Measurements from ENCODE around the gene KLHL10. TPM values are rescaled to one million over a fixed set of nuclear protein-coding genes. Genes with fewer than 3 reads are reported as not detected.
A peak's percentile ranks its signal among the peaks of the same experiment; 100 is the strongest.

Gene KLHL10
- total and polyA plus RNA-seq, 2 of the 13 experiments (the other 11 are each of a cell fraction or from before 2014, with no cell fraction given): 0.04 to 0.08 TPM

- TF ChIP-seq ZIK1 (CRISPR knock-in tag; IDR thresholded peaks at IDR 0.05; ENCODE audit: borderline replicate concordance, low read depth) (0 out of 2 replicates have a peak, but pooled peaks have one; percentile 21), ZNF18 (CRISPR knock-in tag; IDR thresholded peaks at IDR 0.05; ENCODE audit: insufficient replicate concordance) (no peak), THAP11 (CRISPR knock-in tag; IDR thresholded peaks at IDR 0.05) (peak; percentile 67), POLR2A (IDR thresholded peaks at IDR 0.05; ENCODE audit: insufficient read depth in 1 of 2, low read depth in 2 of 2, low read length in 2 of 2) (no peak; a peak in 1 of 4 replicates), HOXA7 (CRISPR knock-in tag; IDR thresholded peaks at IDR 0.05) (no peak), ZNF781 (CRISPR knock-in tag; IDR thresholded peaks at IDR 0.05; ENCODE audit: borderline replicate concordance, not compliant biosample characterization) (peak; percentile 38), CREB1 (IDR thresholded peaks at IDR 0.05) (no peak), CREB1 (CRISPR knock-in tag; IDR thresholded peaks at IDR 0.05) (no peak), MLLT10 (CRISPR knock-in tag; IDR thresholded peaks at IDR 0.05) (no peak), ZNF432 (CRISPR knock-in tag; IDR thresholded peaks at IDR 0.05; ENCODE audit: borderline replicate concordance) (no peak), ZSCAN25 (CRISPR knock-in tag; IDR thresholded peaks at IDR 0.05) (no peak; the same call in 1 of the 2 replicates), FLYWCH1 (CRISPR knock-in tag; IDR thresholded peaks at IDR 0.05) (no peak), GABPB1 (CRISPR knock-in tag; IDR thresholded peaks at IDR 0.05) (peak; percentile 26; the same call in 1 of the 2 replicates), ZXDC (CRISPR knock-in tag; IDR thresholded peaks at IDR 0.05) (0 out of 2 replicates have a peak, but pooled peaks have one; percentile 41), ZSCAN5A (CRISPR knock-in tag; IDR thresholded peaks at IDR 0.05; ENCODE audit: borderline replicate concordance) (0 out of 2 replicates have a peak, but pooled peaks have one; percentile 20), PATZ1 (CRISPR knock-in tag; IDR thresholded peaks at IDR 0.05) (peak; percentile 69; the same call in 1 of the 2 replicates), KMT2A (CRISPR knock-in tag; IDR thresholded peaks at IDR 0.05) (no peak), ZNF784 (CRISPR knock-in tag; IDR thresholded peaks at IDR 0.05; ENCODE audit: borderline replicate concordance) (peak; percentile 76; the same call in 1 of the 2 replicates), TOE1 (CRISPR knock-in tag; IDR thresholded peaks at IDR 0.05) (no peak)
These were observed 36.0 kb upstream of the KLHL10 start (continued) for GRCh38 chr17:41801374-41802271.
